ENCODE results near the gene C22orf15. TPM values are rescaled to one million over a fixed set of nuclear protein-coding genes. Genes with fewer than 3 reads are reported as not detected.

Gene C22orf15
- total RNA-seq, 2 donors from 2014 or later = 1.5 to 2.2 TPM

DNA sequence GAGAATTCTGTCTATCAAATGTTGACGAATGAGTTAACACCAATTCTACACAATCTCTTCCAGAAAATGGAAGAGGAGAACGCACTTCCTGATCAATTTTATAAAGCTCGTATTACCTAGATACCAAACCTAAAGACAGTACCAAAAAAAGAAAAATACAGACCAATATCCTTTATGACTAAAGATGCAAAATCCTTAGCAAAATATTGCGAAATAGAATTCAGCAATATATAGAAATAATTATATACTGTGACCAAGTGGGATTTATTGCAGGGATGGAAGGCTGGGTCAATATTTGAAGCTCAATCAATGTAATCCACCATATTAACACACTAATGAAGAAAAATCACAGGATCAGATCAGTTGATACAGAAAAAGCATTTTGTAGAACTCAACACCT lies 49.6 kb downstream of the C22orf15 start:
- no peak overlapping the region for H3K27ac ChIP-seq (ENCODE audit: low read depth, low read length)
- Mint-ChIP-seq H3K27me3 (ENCODE audit: insufficient read depth) (no peaks in the 10 kb centered on the region), H3K27ac (no peak overlapping the region), H3K4me3 (no peak overlapping the region), H3K9me3 (no peaks in the 10 kb centered on the region), H3K36me3 (ENCODE audit: low read depth) (peaks cover 77% of the 10 kb centered on the region), H3K4me1 (no peaks in the 10 kb centered on the region)
- no peak for DNase-seq
- H3K9ac ChIP-seq (ENCODE audit: extremely low read depth, low read length, poor library complexity, severe bottlenecking) = no peak overlapping the region
- H3K4me1 ChIP-seq (ENCODE audit: control insufficient read depth, insufficient read depth, low read length) = no peaks in the 10 kb centered on the region
- no peak overlapping the region for H3K4me3 ChIP-seq (ENCODE audit: low read length)
- no peaks in the 10 kb centered on the region for H3K27me3 ChIP-seq (ENCODE audit: control insufficient read depth, insufficient read depth, low read length, poor library complexity, severe bottlenecking)
- no peaks in the 10 kb centered on the region for H3K9me3 ChIP-seq (ENCODE audit: control insufficient read depth, low read length)
- H3K36me3 ChIP-seq (ENCODE audit: control insufficient read depth, insufficient read depth, low read length) = peaks cover 60% of the 10 kb centered on the region
- WGBS, 2 experiments (ENCODE audit: insufficient coverage in 1 of 2, insufficient read length in 1 of 2) = 90 to 94% methylated on average over 3 of the region's 4 CpGs
- TF ChIP-seq, protein P1, sequence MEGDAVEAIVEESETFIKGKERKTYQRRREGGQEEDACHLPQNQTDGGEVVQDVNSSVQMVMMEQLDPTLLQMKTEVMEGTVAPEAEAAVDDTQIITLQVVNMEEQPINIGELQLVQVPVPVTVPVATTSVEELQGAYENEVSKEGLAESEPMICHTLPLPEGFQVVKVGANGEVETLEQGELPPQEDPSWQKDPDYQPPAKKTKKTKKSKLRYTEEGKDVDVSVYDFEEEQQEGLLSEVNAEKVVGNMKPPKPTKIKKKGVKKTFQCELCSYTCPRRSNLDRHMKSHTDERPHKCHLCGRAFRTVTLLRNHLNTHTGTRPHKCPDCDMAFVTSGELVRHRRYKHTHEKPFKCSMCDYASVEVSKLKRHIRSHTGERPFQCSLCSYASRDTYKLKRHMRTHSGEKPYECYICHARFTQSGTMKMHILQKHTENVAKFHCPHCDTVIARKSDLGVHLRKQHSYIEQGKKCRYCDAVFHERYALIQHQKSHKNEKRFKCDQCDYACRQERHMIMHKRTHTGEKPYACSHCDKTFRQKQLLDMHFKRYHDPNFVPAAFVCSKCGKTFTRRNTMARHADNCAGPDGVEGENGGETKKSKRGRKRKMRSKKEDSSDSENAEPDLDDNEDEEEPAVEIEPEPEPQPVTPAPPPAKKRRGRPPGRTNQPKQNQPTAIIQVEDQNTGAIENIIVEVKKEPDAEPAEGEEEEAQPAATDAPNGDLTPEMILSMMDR (conservative IDR thresholded peaks at IDR 0.05) = no peak

Other genes with a start within 250 kb of the C22orf15 start
- gene IGLL1, start 182.7 kb upstream of the C22orf15 start, total RNA-seq = not detected
- under 1 TPM in 1 of 2 donors, not detected in 1; 0.24 TPM for gene DRICH1, start 130.7 kb upstream of the C22orf15 start, total RNA-seq
- gene RGL4, start 72.0 kb upstream of the C22orf15 start, total RNA-seq = not detected
- 1 to 10 TPM; 4.7 to 5.7 TPM for gene ZNF70, start 11.9 kb upstream of the C22orf15 start, total RNA-seq
- gene VPREB3, start 8.6 kb upstream of the C22orf15 start, total RNA-seq = not detected
- 100 to 1,000 TPM in 1 of 2 donors, 10 to 100 TPM in 1; 76.1 to 103 TPM for gene CHCHD10, start 5.0 kb downstream of the C22orf15 start, total RNA-seq
- 10 to 100 TPM in 1 of 2 donors, 1 to 10 TPM in 1; 9.7 to 14.3 TPM for gene MMP11, start 9.9 kb downstream of the C22orf15 start, total RNA-seq
- gene SMARCB1, start 24.0 kb downstream of the C22orf15 start, total RNA-seq = 100 to 1,000 TPM; 136 to 148 TPM
- gene DERL3, start 76.0 kb downstream of the C22orf15 start, total RNA-seq = 1 to 10 TPM; 6.3 to 7.6 TPM
- 10 to 100 TPM; 13.1 to 14.8 TPM for gene SLC2A11, start 94.9 kb downstream of the C22orf15 start, total RNA-seq
- 100 to 1,000 TPM; 722 to 753 TPM for gene MIF, start 131.4 kb downstream of the C22orf15 start, total RNA-seq
- gene GSTT2B, start 198.2 kb downstream of the C22orf15 start, total RNA-seq = 1 to 10 TPM; 3.7 to 4.4 TPM
- 1 to 10 TPM in 1 of 2 donors, not detected in 1; 1.2 TPM for gene DDTL, start 203.9 kb downstream of the C22orf15 start, total RNA-seq
- gene DDT, start 211.5 kb downstream of the C22orf15 start, total RNA-seq = 100 to 1,000 TPM; 117 to 164 TPM
- gene GSTT2, start 217.1 kb downstream of the C22orf15 start, total RNA-seq = 1 to 10 TPM in 1 of 2 donors, under 1 TPM in 1; 0.51 to 3.7 TPM
- not detected for gene GSTT4, start 242.5 kb downstream of the C22orf15 start, total RNA-seq
- 10 to 100 TPM; 87.0 to 93.3 TPM for gene CABIN1, start 248.3 kb downstream of the C22orf15 start, total RNA-seq